HepG2 (cell line): Measurements from ENCODE around the gene UBTD1. TPM values are rescaled to one million over a fixed set of nuclear protein-coding genes. Genes with fewer than 3 reads are reported as not detected.

Experiments
- AHR ChIP-seq: IDR thresholded peaks from 2 replicates; pipeline ENCODE4 v1.6.1; 2018; ENCODE audit warnings: missing genetic modification reagents, missing compliant biosample characterization
- ELF3 ChIP-seq: IDR thresholded peaks from 2 replicates; pipeline ENCODE4 v1.6.1; 2016; ENCODE audit warnings: missing genetic modification reagents, missing compliant biosample characterization
- GATAD2A ChIP-seq: IDR thresholded peaks from 2 replicates; pipeline ENCODE4 v1.6.1; 2016
- HDAC2 ChIP-seq: sonication (generic); formaldehyde crosslinking; IDR thresholded peaks from 2 replicates; pipeline ENCODE4 v1.4.0; 2020; ENCODE audit warnings: missing genetic modification reagents
- IRF1 ChIP-seq: sonication (generic); formaldehyde crosslinking; IDR thresholded peaks from 2 replicates; pipeline ENCODE4 v1.4.0; 2020; ENCODE audit warnings: low read depth, mild to moderate bottlenecking, missing genetic modification reagents
- RAD21 ChIP-seq: fragments of 450-650 bp; formaldehyde crosslinking; IDR thresholded peaks from 2 replicates; pipeline ENCODE4 v1.5.0; 2020; ENCODE audit warnings: mild to moderate bottlenecking
- SIN3B ChIP-seq: fragments of 150-350 bp; IDR thresholded peaks from 2 replicates; pipeline ENCODE4 v1.6.1; 2014; ENCODE audit warnings: low read length
- ZBTB33 ChIP-seq: sonication (generic); formaldehyde crosslinking; IDR thresholded peaks from 2 replicates; pipeline ENCODE4 v1.4.0; 2020; ENCODE audit warnings: missing genetic modification reagents
- ZKSCAN8 ChIP-seq: IDR thresholded peaks from 2 replicates; pipeline ENCODE4 v1.6.1; 2016; ENCODE audit warnings: borderline replicate concordance, missing genetic modification reagents, missing compliant biosample characterization
- ZNF614 ChIP-seq: IDR thresholded peaks from 2 replicates; pipeline ENCODE4 v1.6.1; 2018; ENCODE audit warnings: missing biosample characterization, missing genetic modification reagents, inconsistent platforms, borderline replicate concordance
- ZNF629 ChIP-seq: sonication (generic); formaldehyde crosslinking; conservative IDR thresholded peaks from 2 replicates; pipeline ENCODE4 v1.5.0; 2020; ENCODE audit warnings: missing genetic modification reagents
- ZNF687 ChIP-seq: sonication (generic); formaldehyde crosslinking; IDR thresholded peaks from 2 replicates; pipeline ENCODE4 v1.5.1; 2020; ENCODE audit warnings: mild to moderate bottlenecking, missing genetic modification reagents, moderate library complexity
- polyA plus RNA-seq, 8 experiments: library from polyadenylated mRNA; depleted of rRNA in 3 of 8; stranded (reverse) in 7 of 8; unstranded in 1 of 8; fragments of >200 nt; fragmentation: Illumina TruSeq in 4 of 8; extraction: Trizol in 4 of 8; gene quantifications; 2 replicates each; pipeline versions ENCODE4 v1.2.1 to v1.2.3, GENCODE V29; 2011 to 2016; ENCODE audit warnings: low read depth in 4 of 8, missing spikeins in 1 of 8, mixed read lengths in 1 of 8; ENCODE audit not compliant: insufficient read depth in 1 of 8
- total RNA-seq, 5 experiments: library from RNA; depleted of rRNA; stranded (reverse); fragments of >200 nt; fragmentation: Illumina TruSeq; extraction: Trizol; gene quantifications; 2 replicates each; pipeline ENCODE4 v1.2.3, GENCODE V29; 2016; ENCODE audit warnings: low read depth in 1 of 5

UBTD1 gene
- total and polyA plus RNA-seq, 2 of the 13 experiments (the other 11 are each of a cell fraction or from before 2014, with no cell fraction given) = 7.9 to 10.0 TPM

GRCh38 chr10:97553575-97554031 lies 54.9 kb downstream of the UBTD1 start (continued):
- TF ChIP-seq ZBTB33 (CRISPR knock-in tag) (peak; percentile 35; the same call in 1 of the 2 replicates), SIN3B (no peak), ELF3 (CRISPR knock-in tag) (0 out of 2 replicates have a peak, but pooled peaks have one; percentile 29), IRF1 (CRISPR knock-in tag) (no peak), AHR (CRISPR knock-in tag) (no peak), RAD21 (peak; percentile 72), ZKSCAN8 (CRISPR knock-in tag) (0 out of 2 replicates have a peak, but pooled peaks have one; percentile 32), HDAC2 (peak; percentile 24; the same call in 1 of the 2 replicates), ZNF614 (CRISPR knock-in tag) (0 out of 2 replicates have a peak, but pooled peaks have one; percentile 51), GATAD2A (CRISPR knock-in tag) (0 out of 2 replicates have a peak, but pooled peaks have one; percentile 28), ZNF687 (CRISPR knock-in tag) (peak; percentile 56), ZNF629 (CRISPR knock-in tag) (peak; percentile 81)
- TF ChIP-seq, all 625 proteins: peak for 44
